ENCODE data around the gene PEX5. TPM values are rescaled to one million over a fixed set of nuclear protein-coding genes. Genes with fewer than 3 reads are reported as not detected.

The PEX5 gene
- total RNA-seq (2021; fragmentation: NEBNext Ultra II Directional; extraction: Animal tissue kit (Norgen Biotek cat#: 25700)) (50.4 and 50.5 TPM in 2 replicates), polyA plus RNA-seq (2011; rRNA removed) (16.8 and 24.9 TPM in 2 replicates), polyA minus RNA-seq (2011; rRNA and poly(A)+ RNA removed) (27.4 and 30.5 TPM in 2 replicates)
- 24.7 TPM for polyA plus RNA-seq (2011; cell fraction: cytosol; rRNA removed)
- 41.7 TPM for polyA plus RNA-seq (2011; cell fraction: nucleus; rRNA removed)
- 34.6 to 42.4 TPM (median 38.0 TPM) in 4 replicates for polyA plus RNA-seq (2012, experiment 1 of 2)
- 22.4 TPM for polyA plus RNA-seq (2012, experiment 2 of 2)
- polyA plus RNA-seq (2013, experiment 1 of 2) = 15.1 TPM
- 14.9 TPM for polyA plus RNA-seq (2013, experiment 2 of 2)
- 21.2 TPM for polyA minus RNA-seq (2011; cell fraction: cytosol; rRNA and poly(A)+ RNA removed)
- 28.1 TPM for polyA minus RNA-seq (2011; cell fraction: nucleus; rRNA and poly(A)+ RNA removed)
- long read RNA-seq, experiment 1, partial matches to known transcripts = 2 of 16 reads
- long read RNA-seq, experiment 1, other reads (novel, unspliced or antisense) = 13 of 16 reads
- long read RNA-seq, experiment 2, partial matches to known transcripts = 1 of 11 reads
- long read RNA-seq, experiment 2, other reads (novel, unspliced or antisense) = 7 of 11 reads

DNA sequence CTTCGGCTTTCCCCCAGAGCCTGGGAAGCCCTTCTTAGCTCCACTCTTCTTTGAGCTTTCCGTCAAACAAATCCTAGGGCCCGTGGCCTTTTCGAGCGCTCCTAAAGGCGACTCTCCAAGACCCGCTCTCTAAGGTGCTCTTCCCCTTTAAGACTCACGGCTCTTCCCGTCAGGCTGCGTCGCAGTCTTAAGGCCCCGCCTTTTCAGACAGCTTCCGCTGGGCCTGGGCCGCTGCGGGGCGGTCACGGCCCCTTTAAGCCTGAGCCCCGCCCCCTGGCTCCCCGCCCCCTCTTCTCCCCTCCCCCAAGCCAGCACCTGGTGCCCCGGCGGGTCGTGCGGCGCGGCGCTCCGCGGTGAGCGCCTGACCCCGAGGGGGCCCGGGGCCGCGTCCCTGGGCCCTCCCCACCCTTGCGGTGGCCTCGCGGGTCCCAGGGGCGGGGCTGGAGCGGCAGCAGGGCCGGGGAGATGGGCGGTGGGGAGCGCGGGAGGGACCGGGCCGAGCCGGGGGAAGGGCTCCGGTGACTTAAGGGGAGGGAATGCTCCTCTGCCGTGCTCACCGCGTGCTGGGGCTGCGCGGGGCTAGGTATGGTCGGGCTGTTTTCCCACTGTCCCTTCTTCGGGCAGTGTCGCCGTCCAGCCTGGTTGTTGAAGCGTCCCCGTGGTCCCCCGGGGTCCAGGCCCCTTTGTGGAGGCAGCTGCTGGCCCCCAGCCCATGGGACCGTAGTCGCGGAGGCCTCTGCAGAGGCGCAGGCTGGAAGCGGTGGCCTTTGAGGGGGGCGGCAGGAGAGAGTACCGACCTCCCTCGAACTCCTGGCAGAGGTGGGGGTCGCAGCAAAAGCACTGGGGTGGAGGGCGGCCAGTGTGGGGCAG lies at the start of gene PEX5:
TSS of gene PEX5 (plus strand) at position 289 of the 870 bp plus-strand sequence. CDS start 692 bp downstream, outside the sequence.
- Histone ChIP-seq H3K79me2 (ENCODE audit: control insufficient read depth in 1 of 2, insufficient read depth in 2 of 2, low read length in 2 of 2) (peaks cover 0 to 11% of the 10 kb centered on the region in 2 experiments; a peak in 1 of 4 replicates), H2BK15ac (ENCODE audit: low read length) (peak within 1 kb of the TSS; percentile 14; the same call in 1 of the 2 replicates), H4K20me1 (replicated peaks in 1 of 2; ENCODE audit: control insufficient read depth in 1 of 2, insufficient read depth in 2 of 2, low read length in 2 of 2) (no peaks in the 10 kb centered on the region), H3K79me1 (ENCODE audit: low read depth, low read length) (no peaks in the 10 kb centered on the region), H3K4me2 (ENCODE audit: insufficient read depth in 1 of 2, low read depth in 2 of 2, low read length in 2 of 2) (peak within 1 kb of the TSS; percentile 96 to 100), H3K23me2 (ENCODE audit: low read depth, low read length) (peaks cover 9% of the 10 kb centered on the region), H3K9ac (replicated peaks in 1 of 4; ENCODE audit: extremely low read depth in 1 of 4, low read depth in 3 of 4, low read length in 3 of 4) (peak within 1 kb of the TSS in 3 of 4 experiments; percentile 35 to 57 (median 52); a peak in 6 of 7 replicates), H3K27me3 (replicated peaks in 1 of 4; ENCODE audit: control insufficient read depth in 3 of 4, extremely low read depth in 1 of 4, insufficient read depth in 3 of 4, low read length in 3 of 4) (no peaks in the 10 kb centered on the region), H3K9me3 (ENCODE audit: insufficient read depth in 2 of 2, low read depth in 1 of 2, low read length in 1 of 2) (no peaks in the 10 kb centered on the region), H3K23ac (ENCODE audit: insufficient read length) (no peak within 1 kb of the TSS), H3K4me3 (ENCODE audit: extremely low read depth in 1 of 4, insufficient read depth in 2 of 4, low read depth in 3 of 4, low read length in 4 of 4) (peak within 1 kb of the TSS; percentile 62 to 89 (median 84)), H3K36me3 (ENCODE audit: control insufficient read depth in 2 of 4, insufficient read depth in 4 of 4, low read length in 3 of 4) (peaks cover 0 to 29% (median 0%) of the 10 kb centered on the region in 4 experiments; a peak in 5 of 8 replicates), H2BK5ac (ENCODE audit: low read depth, low read length) (peak within 1 kb of the TSS; percentile 79), H2BK12ac (ENCODE audit: low read depth, low read length) (no peak within 1 kb of the TSS; the same call in 1 of the 2 replicates), H3K14ac (ENCODE audit: insufficient read length) (no peak within 1 kb of the TSS), H3K4me1 (replicated peaks in 1 of 4; ENCODE audit: control insufficient read depth in 3 of 4, insufficient read depth in 4 of 4, low read length in 3 of 4) (peaks cover 0 to 13% (median 3%) of the 10 kb centered on the region in 4 experiments; a peak in 4 of 7 replicates), H3K27ac (ENCODE audit: low read depth, low read length) (peak within 1 kb of the TSS; percentile 43; the same call in 1 of the 2 replicates), H3K18ac (ENCODE audit: extremely low read depth, low read length) (peak within 1 kb of the TSS; percentile 74), H4K8ac (ENCODE audit: extremely low read depth, insufficient read depth, low read length) (peak within 1 kb of the TSS; percentile 83), H3K4ac (replicated peaks; ENCODE audit: insufficient read length, low read depth, low read length) (no peak within 1 kb of the TSS), H4K5ac (ENCODE audit: insufficient read length, low read depth, low read length) (peak within 1 kb of the TSS; percentile 53), H3K56ac (replicated peaks; ENCODE audit: insufficient read length, low read depth, low read length) (peak within 1 kb of the TSS; percentile 59), H2BK20ac (ENCODE audit: low read length) (no peak within 1 kb of the TSS), H4K91ac (replicated peaks; ENCODE audit: insufficient read length, low read length) (peak within 1 kb of the TSS; percentile 60), H2BK120ac (replicated peaks; ENCODE audit: low read depth, low read length) (peak within 1 kb of the TSS; percentile 58), H2AK5ac (ENCODE audit: low read depth, low read length) (no peak within 1 kb of the TSS), H2AFZ (ENCODE audit: low read length) (peak within 1 kb of the TSS; percentile 97)
- POLR2A ChIA-PET (ENCODE audit: partially characterized antibody) = interaction anchor here (1.4 to 2.9 kb wide), 3 partner anchors 12 to 245 kb away, joined by 5 to 11 read pairs (median 8); partner anchors contain the start of gene C12orf57
- no peak for FAIRE-seq
- DNase-seq (ENCODE audit: low read depth in 1 of 2, low spot score in 2 of 2) = peak; percentile 77 to 81
- CTCF ChIA-PET (ENCODE audit: partially characterized antibody) = interaction anchor here (0.6 to 2.8 kb wide), 8 partner anchors 27 to 450 kb away, joined by 3 to 22 read pairs (median 3); no protein-coding TSS in a partner anchor
- 2% methylated on average over 24 of the region's 68 CpGs; no CpG with 5 or more reads in 1 of the 2 experiments for WGBS, 2 experiments (ENCODE audit: extremely low coverage in 1 of 2, insufficient coverage in 1 of 2, insufficient read length in 1 of 2, insufficient replicate concordance in 2 of 2, low coverage in 1 of 2, low lambda C conversion rate in 2 of 2, missing lambda C conversion rate in 1 of 2)
- TF ChIP-seq TAF1 (IDR thresholded peaks at IDR 0.05; ENCODE audit: low read depth, low read length) (0 out of 2 replicates have a peak, but pooled peaks have one; percentile 24), PHF8 (conservative IDR thresholded peaks at IDR 0.05; ENCODE audit: low read depth, low read length) (peak; percentile 73), SP4 (IDR thresholded peaks at IDR 0.05; ENCODE audit: low read length) (no peak; the same call in 1 of the 2 replicates)
- TF ChIP-seq, protein P1, sequence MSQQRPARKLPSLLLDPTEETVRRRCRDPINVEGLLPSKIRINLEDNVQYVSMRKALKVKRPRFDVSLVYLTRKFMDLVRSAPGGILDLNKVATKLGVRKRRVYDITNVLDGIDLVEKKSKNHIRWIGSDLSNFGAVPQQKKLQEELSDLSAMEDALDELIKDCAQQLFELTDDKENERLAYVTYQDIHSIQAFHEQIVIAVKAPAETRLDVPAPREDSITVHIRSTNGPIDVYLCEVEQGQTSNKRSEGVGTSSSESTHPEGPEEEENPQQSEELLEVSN (IDR thresholded peaks at IDR 0.05) = peak; percentile 81
- TF ChIP-seq, protein P2, sequence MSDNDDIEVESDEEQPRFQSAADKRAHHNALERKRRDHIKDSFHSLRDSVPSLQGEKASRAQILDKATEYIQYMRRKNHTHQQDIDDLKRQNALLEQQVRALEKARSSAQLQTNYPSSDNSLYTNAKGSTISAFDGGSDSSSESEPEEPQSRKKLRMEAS (IDR thresholded peaks at IDR 0.05) = peak; percentile 88
